WERI-Rb-1 (cell line): Measurements from ENCODE around the gene PDE6A.
A peak's percentile ranks its signal among the peaks of the same experiment; 100 is the strongest.

Experiments used
- DNase-seq: peaks from one replicate; pipeline ENCODE4 v3.0.0-alpha.2; 2020
- H3K27ac ChIP-seq: fragments of 250-450 bp; sonication (Bioruptor Pico); 2 replicates; pipeline ENCODE4 v1.5.1; 2020; ENCODE audit warnings: mild to moderate bottlenecking, moderate library complexity
- H3K27me3 ChIP-seq: fragments of 250-450 bp; sonication (Bioruptor Pico); 2 replicates; pipeline ENCODE4 v1.5.1; 2021; ENCODE audit warnings: mild to moderate bottlenecking, low read depth, moderate library complexity; ENCODE audit not compliant: insufficient read depth, severe bottlenecking
- H3K36me3 ChIP-seq: fragments of 250-450 bp; sonication (Bioruptor Pico); 2 replicates; pipeline ENCODE4 v1.5.1; 2020; ENCODE audit warnings: mild to moderate bottlenecking, moderate library complexity
- H3K4me3 ChIP-seq: 2 replicates; pipeline ENCODE4 v1.5.1; 2011; ENCODE audit warnings: low read depth, mild to moderate bottlenecking, control low read depth, low read length
- H3K9me3 ChIP-seq: fragments of 250-450 bp; sonication (Bioruptor Pico); 2 replicates; pipeline ENCODE4 v1.5.1; 2021; ENCODE audit warnings: mild to moderate bottlenecking, moderate library complexity; ENCODE audit not compliant: severe bottlenecking
- CTCF ChIP-seq: IDR thresholded peaks from 2 replicates; pipeline ENCODE4 v1.5.1; 2011; ENCODE audit warnings: low read depth, mild to moderate bottlenecking, control low read depth, inconsistent platforms, low read length

Gene PDE6A

GRCh38 chr5:149916334-149917072, 28.1 kb downstream of the PDE6A start:
- H3K27me3 ChIP-seq: no peaks in the 10 kb centered on the region
- H3K27ac ChIP-seq: no peak overlapping the region
- H3K4me3 ChIP-seq: no peak overlapping the region
- DNase-seq: no peak
- H3K9me3 ChIP-seq: no peaks in the 10 kb centered on the region
- no peak for TF ChIP-seq CTCF
- H3K36me3 ChIP-seq: no peaks in the 10 kb centered on the region

GRCh38 chr5:149915392-149916260, 29.0 kb downstream of the PDE6A start:
- Histone ChIP-seq H3K4me3 (no peak overlapping the region), H3K27ac (no peak overlapping the region), H3K36me3 (no peaks in the 10 kb centered on the region), H3K9me3 (no peaks in the 10 kb centered on the region), H3K27me3 (no peaks in the 10 kb centered on the region)
- DNase-seq: peak; percentile 38
- no peak for TF ChIP-seq CTCF

- H3K4me3 ChIP-seq: no peak overlapping the region
- no peaks in the 10 kb centered on the region for H3K27me3 ChIP-seq
- TF ChIP-seq CTCF: no peak
- no peaks in the 10 kb centered on the region for H3K9me3 ChIP-seq
- H3K36me3 ChIP-seq: no peaks in the 10 kb centered on the region
- H3K27ac ChIP-seq: no peak overlapping the region
- DNase-seq: no peak
Observed at GRCh38 chr5:149913436-149914419, 30.9 kb downstream of the PDE6A start.

- no peaks in the 10 kb centered on the region for H3K9me3 ChIP-seq
- TF ChIP-seq CTCF: no peak
Observed at GRCh38 chr5:149912226-149912871, 32.2 kb downstream of the PDE6A start.

GRCh38 chr5:149911031-149911430, 33.6 kb downstream of the PDE6A start:
- TF ChIP-seq CTCF: no peak
- DNase-seq: no peak
- Histone ChIP-seq H3K9me3 (no peaks in the 10 kb centered on the region), H3K27ac (no peak overlapping the region), H3K36me3 (no peaks in the 10 kb centered on the region), H3K4me3 (no peak overlapping the region), H3K27me3 (no peaks in the 10 kb centered on the region)

More at GRCh38 chr5:149912226-149912871, 32.2 kb downstream of the PDE6A start:
- H3K27me3 ChIP-seq: no peaks in the 10 kb centered on the region
- H3K27ac ChIP-seq: no peak overlapping the region
- no peaks in the 10 kb centered on the region for H3K36me3 ChIP-seq
- H3K4me3 ChIP-seq: no peak overlapping the region
- DNase-seq: no peak
